ENCODE data around the gene R3HDM2.

DNA sequence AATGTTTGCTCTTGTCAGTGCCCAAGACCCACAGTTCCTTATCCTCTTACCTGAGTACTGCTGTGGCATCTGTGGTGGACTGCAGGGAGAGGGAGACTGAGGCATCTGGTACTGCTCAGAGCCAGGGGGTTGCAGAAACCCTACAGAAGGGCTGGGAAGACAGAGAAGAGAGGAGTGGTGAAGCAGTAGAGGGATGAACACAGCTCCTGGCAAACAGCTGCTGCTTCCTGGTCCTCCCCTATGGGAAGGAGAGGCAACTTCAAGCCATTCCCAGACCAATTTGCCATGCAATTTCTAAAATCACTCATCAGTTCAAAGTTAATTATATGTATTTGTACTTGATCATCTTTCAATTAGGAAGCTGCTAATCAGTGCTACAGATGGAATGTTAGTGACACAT lies 164.2 kb downstream of the R3HDM2 start:
- no peak for TF ChIP-seq CTCF (IDR thresholded peaks at IDR 0.05)
- TF ChIP-seq POLR2A (IDR thresholded peaks at IDR 0.05) = no peak
- no peak for TF ChIP-seq EP300 (IDR thresholded peaks at IDR 0.05)
